Hypothalamus (tissue), 51 donors: ENCODE measurements around the gene SUPT5H.

Source experiments
- DNase-seq, 51 donors: peaks; one replicate each; lab custom pipeline; 2025; lab: John Stamatoyannopoulos, UW

The SUPT5H gene

GRCh38 chr19:39422020-39422419 lies 23.4 kb upstream of the SUPT5H start:
- DNase-seq: no peak

DNA sequence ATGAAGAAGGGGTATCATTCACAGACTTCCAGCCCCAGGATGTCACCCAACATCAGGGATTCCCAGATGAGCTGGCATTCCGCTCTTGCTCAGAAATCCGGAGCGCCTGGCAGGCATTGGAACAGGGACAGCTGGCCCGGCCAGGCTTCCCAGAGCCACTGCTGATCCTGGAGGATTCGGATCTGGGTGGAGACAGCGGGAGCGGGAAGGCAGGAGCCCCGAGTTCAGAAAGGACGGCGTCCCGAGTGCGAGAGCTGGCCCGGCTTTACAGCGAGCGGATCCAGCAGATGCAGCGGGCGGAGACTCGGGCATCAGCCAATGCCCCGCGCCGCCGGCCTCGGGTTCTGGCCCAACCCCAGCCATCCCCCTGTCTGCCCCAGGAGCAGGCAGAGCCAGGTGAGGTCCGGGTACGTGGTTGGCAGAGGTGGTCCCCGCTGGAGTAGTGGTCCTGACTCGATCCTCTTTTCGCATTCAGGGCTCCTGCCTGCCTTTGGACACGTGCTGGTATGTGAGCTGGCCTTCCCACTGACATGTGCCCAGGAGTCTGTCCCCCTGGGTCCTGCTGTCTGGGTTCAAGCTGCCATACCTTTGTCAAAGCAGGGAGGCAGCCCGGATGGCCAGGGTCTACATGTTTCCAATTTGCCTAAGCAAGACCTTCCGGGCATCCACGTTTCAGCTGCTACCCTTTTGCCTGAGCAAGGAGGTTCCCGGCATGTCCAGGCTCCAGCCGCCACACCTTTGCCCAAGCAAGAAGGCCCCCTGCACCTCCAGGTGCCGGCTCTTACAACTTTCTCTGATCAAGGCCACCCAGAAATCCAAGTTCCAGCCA lies 21.9 kb upstream of the SUPT5H start:
- DNase-seq: no peak

- no peak for DNase-seq
These were observed 20.4 kb upstream of the SUPT5H start for GRCh38 chr19:39424934-39425333.

- DNase-seq: no peak
These were observed 19.6 kb upstream of the SUPT5H start for GRCh38 chr19:39425744-39426143.

GRCh38 chr19:39426170-39426569 lies 19.2 kb upstream of the SUPT5H start:
- no peak for DNase-seq

DNA sequence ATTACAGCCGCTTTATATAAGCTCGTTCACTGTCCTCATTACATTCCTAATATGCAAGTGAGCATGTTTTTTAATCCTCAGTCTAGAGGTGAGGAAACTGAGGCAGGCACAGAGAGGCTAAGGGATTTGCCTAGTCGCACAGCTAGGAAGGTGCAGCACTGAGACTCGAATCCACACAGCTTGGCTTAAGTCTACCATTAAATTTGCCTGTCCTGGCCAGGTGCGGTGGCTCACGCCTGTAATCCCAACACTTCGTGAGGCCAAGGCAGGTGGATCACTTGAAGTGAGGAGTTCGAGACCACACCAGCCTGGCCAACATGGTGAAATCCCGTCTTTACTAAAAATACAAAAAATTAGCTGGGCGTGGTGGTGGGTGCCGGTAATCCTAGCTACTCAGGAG lies 17.7 kb upstream of the SUPT5H start:
- no peak for DNase-seq

DNA sequence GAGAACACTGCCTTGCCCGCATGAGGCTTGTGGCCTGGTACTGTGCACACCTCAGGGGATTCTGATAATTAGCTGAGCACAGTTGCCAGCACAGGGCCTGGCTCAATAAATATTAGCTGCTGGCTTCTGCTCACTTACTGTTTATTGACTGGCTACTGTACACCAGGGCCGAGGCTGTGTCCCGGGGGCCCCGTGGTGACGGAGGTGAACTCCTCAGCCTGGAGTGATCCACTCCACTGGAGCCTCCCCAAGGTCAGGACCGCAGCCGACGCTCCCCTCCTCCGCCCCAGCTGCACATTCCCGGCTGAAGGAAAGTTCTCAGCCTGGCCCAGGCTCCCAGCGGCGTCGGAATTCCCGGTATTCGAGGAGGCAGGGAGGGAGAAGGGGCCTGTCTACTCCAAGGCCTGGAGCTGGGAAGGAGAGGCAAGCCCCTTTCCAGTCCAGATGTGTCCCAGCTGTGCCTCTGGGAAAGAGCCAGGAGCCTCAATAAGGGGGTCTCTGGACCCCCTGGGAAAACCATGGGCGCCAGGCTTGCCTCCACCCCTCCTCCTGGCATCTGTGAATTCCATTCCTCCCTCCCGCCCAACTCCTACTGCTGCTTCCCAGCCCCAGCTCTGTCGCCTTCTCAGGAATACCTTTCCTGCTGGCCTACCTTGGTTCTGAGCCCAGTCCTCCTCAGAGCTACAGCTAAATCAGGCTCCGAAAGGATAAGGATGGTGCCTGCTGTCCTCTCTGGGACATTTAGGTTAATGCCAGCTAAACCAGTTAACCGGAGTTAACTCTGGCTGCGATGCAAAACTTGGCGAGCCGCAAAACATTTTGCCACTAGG lies 16.9 kb upstream of the SUPT5H start:
- peak in 1 of 51 donors; percentile 10 for DNase-seq

DNA sequence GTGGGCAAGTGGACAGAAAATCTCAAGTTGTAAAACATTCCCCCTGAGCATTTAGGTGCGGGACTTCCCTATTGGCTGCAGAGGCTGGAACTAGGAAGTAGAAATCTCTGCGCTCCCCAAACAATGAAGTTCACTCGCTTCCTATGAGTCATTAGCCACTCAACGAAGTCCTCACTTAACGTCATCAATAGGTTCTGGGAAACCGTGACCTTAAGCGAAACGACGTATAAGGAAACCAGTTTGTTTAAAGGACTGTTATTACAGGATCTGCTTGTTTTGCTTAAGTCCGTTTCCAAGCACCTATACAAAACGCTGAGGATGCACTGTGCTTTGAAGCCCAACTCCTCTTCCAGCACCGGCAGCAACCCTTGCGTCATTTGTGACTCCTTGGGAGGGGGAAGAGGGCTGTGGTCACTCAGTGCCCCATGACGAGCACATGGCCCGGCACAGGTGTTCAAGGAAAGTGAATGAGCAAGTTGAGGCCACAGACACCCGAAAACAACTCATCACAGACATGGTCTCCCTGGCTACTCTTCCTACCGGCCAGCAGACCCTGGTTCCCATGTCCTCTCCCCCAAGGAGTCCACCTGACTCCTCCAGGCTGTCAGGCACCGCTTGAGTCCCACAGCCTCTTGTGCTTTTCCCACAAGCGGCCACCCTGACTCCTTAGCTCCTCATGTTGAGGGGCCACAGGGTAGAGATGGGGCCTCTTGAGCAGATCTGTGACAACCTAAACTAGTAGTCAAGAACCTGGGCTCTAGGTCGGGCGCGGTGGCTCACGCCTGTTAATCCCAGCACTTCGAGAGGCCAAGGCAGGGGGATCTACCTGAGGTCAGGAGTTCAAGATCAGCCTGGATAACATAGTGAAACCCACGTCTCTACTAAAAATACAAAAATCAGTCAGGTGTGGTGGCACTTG lies 14.4 kb upstream of the SUPT5H start:
- peak in 2 of 51 donors; percentile 20 to 23 for DNase-seq

DNA sequence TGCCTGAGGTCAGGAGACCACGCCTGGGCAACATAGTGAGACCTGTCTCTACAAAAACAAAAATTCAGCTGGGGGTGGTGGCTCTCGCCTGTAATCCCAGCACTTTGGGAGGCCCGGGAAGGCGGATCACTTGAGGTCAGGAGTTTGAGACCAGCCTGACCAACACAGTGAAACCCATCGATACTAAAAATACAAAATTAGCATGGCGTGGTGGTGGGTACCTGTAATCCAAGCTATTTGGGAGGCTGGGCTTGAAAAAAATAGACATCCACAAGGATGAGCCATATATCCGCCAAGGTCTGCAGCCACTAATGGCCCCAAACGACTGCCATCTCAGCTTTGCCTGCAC lies 12.7 kb upstream of the SUPT5H start:
- no peak for DNase-seq

DNA sequence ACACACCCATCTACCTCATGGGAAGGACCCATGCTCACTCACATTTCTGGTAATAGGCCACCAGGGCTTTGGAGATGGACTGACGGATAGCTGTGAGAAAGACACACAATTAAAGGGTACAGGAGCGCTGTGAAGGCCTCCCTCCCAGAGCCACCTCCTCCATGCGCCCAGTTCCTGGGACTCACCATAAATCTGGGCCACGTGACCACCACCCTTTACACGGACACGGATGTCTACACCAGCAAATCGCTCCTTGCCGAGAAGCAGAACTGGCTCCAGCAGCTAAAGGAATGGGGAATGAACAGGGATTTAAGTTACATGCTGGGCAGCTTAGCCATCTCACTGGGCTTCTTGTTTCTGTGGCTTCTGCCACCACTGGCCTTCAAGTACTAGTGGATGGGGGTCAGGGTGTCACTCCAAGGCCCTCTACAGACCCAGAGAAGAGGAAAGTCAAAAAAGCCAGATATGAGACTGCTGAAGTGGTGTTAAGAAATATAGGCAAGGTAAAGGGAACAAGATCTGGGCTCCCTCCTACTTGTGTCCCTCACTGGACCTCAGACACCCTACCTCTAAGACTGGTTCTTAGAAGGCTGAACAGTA lies 11.8 kb upstream of the SUPT5H start:
- no peak for DNase-seq

GRCh38 chr19:39434123-39435076 lies 11.0 kb upstream of the SUPT5H start:
- no peak for DNase-seq

DNA sequence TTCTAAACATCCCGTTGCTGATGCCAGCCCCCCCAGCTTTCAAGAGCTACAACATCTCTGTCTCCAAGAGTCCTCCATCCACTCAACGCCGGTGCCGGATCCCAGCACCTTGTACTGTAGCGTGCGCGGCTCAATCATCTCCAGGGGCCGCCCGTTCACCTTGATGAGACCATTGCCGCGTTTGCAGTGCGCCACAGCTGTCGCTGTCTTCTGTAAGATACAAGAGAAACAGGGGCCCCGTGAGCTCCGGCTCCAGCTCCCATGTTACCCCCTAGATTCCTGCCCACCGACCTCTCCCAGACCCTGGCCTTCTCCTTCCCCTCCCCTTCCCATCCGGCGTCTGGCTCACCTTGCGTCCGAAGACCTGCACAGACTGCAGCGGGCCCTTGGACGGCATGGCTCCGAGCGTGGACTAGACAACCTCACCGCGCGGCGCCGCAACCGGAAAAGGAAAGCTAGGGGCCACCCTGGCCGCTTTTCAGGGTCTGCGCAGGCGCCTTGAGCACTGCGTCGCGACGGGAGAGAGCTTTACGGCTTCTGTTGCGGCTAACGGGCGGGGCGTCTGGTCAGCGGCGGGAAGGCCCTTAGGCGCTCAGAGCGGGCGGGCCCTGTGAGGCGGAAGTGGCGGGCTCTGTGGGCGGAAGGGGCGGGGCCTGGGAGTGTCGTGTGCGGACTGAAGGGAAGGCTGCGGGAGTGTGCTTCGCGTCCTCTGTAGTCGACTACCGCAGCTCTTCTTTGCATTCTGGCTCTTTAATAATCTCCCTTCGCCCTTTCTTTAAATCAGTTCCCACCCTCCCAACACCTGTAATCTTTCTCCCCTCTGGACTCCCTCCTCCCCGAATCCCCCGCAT lies 9.7 kb upstream of the SUPT5H start, which contains the start of gene RPS16:
Gene RPS16 (minus strand): TSS at position 451 of the 851 bp plus-strand sequence. CDS start 54 bp downstream, at position 397.
- DNase-seq: peak; percentile 79 to 99 (median 97)

DNA sequence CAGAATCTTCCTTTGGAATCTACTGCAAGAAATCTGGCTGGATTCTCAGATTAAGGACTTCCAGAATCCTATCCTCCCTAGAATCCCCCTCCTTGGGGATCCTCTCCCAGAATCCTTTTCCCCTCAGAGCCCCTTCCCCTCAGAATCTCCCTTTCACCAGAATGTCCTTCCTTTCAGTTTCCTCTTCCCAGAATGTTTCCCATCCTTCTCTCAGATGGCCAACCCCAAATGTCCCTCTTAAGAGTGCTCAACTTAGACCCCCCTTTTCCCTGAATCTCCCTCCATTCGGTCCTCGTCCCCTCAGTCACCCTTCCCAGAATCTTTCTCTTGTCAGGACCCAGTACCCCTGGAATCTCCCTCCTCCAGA lies 9.0 kb upstream of the SUPT5H start:
- no peak for DNase-seq

- DNase-seq: no peak
These were observed 7.0 kb upstream of the SUPT5H start for GRCh38 chr19:39438270-39438934.

- no peak for DNase-seq
These were observed 685 bp upstream of the SUPT5H start for GRCh38 chr19:39444598-39445195.

DNA sequence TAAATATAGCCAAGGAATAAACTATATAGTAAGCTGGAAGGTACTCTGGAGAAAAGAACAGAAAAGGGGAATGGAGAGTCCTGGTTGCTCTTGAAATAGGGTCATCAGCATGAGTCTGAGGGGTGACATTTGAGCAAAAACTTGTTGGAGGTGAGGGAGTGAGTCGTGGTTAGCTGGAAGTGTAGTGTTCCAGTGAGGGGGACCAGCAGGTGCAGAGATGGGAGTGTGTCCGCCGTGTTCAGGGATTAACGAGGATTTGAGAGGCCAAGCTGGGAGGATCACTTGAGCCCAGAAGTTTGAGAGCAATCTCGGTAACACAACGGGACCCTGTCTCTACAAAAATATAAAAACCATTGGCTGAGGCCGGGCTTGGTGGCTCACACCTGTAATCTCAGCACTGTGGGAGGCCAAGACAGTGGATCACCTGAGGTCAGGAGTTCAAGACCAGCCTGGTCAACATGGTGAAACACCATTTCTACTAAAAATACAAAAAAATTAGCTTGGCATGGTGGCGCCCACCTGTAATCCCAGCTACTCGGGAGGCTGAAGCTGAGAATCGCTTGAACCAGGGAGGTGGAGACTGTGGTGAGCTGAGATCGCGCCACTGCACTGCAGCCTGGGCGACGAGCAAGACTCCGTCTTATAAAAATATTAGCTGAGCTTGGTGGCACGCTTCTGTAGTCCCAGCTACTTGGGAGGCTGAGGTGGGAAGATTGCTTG lies 1.1 kb downstream of the SUPT5H start:
- DNase-seq: no peak

DNA sequence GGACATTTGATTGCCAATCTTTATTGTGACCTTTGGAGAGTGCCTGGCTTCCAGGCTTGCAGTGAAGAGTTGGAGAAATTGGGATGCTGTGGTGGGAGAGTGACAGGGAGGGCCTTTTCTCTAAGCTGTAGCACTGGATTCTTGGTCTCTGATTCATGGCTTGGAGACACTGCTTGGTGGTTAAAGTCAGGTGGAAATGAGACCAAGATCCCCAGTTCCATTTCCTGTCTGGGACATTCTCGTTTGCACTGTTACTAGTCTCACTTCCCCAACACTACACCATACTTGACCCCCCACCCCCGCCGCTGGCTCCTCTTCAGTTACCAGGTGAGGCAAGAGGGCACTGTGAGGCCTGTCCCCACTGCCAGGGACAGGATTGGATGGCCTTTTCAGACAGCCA lies 2.9 kb downstream of the SUPT5H start:
- no peak for DNase-seq
